Gastrocnemius medialis (tissue), 4 donors: ENCODE data around the gene PFKFB2. TPM values are rescaled to one million over a fixed set of nuclear protein-coding genes. Genes with fewer than 3 reads are reported as not detected.

ENCODE experiments used
- ATAC-seq, 2 donors: fragments of 150-250 bp; one replicate each; pipeline ENCODE4 v1.9.1; 2016
- DNase-seq, 2 donors: peaks; one replicate each; pipeline ENCODE4 v3.0.0-alpha.2; 2019
- H3K27ac ChIP-seq, 4 donors: fragments of 200-600 bp; sonication (generic); 1 replicate in 1 of 4; 2 replicates in 3 of 4; pipeline ENCODE4 v1.5.1; 2016 to 2018; ENCODE audit warnings: mild to moderate bottlenecking in 2 of 4, moderate library complexity in 1 of 4
- H3K27me3 ChIP-seq, 3 donors: fragments of 200-600 bp; sonication (generic) in 2 of 3; 1 replicate in 1 of 3; 2 replicates in 2 of 3; pipeline versions ENCODE4 v1.5.1 to v1.6.0; 2016 to 2019; ENCODE audit warnings: mild to moderate bottlenecking in 1 of 3, moderate library complexity in 1 of 3
- H3K36me3 ChIP-seq, 2 donors: fragments of 200-600 bp; sonication (generic) in 1 of 2; one replicate each; pipeline ENCODE4 v1.5.1; 2017 to 2018
- H3K4me1 ChIP-seq, 2 donors: fragments of 200-600 bp; sonication (generic) in 1 of 2; one replicate each; pipeline ENCODE4 v1.5.1; 2016 to 2017; ENCODE audit warnings: mild to moderate bottlenecking in 2 of 2
- H3K4me3 ChIP-seq, 4 donors: fragments of 200-600 bp; sonication (generic) in 3 of 4; 1 replicate in 1 of 4; 2 replicates in 3 of 4; pipeline ENCODE4 v1.5.1; 2016 to 2019; ENCODE audit warnings: mild to moderate bottlenecking in 2 of 4
- H3K9me3 ChIP-seq, 3 donors: fragments of 200-600 bp; sonication (generic) in 2 of 3; 1 replicate in 1 of 3; 2 replicates in 2 of 3; pipeline ENCODE4 v1.5.1; 2016 to 2019
- CTCF ChIP-seq, 5 experiments: fragments of 450-650 bp in 3 of 5; fragments of 200-600 bp in 2 of 5; sonication (generic) in 2 of 5; IDR thresholded peaks in 4 of 5; conservative IDR thresholded peaks in 1 of 5; 1 replicate in 4 of 5; 2 replicates in 1 of 5; pipeline ENCODE4 v1.5.1; 2016 to 2019; ENCODE audit warnings: antibody characterized with exemption in 5 of 5, mild to moderate bottlenecking in 3 of 5, moderate library complexity in 3 of 5
- POLR2A ChIP-seq, 2 donors: fragments of 450-650 bp; IDR thresholded peaks; one replicate each; pipeline ENCODE4 v1.6.1; 2017; ENCODE audit warnings: antibody characterized with exemption in 2 of 2, mild to moderate bottlenecking in 2 of 2, moderate library complexity in 2 of 2
- in situ Hi-C, 4 donors: fragments of 200-750 bp; cut with MboI; loops; one replicate each; pipeline versions ENCODE4 v1.15.0 to v1.8.0; 2017; ENCODE audit warnings: low sequenced_read_pairs in 4 of 4
- intact Hi-C: fragments of 100-400 bp; cut with DNase I; formaldehyde crosslinking; loops from one replicate; pipeline ENCODE4 v1.15.1; 2023; ENCODE audit warnings: low total_unique reads
- total RNA-seq, 4 donors: library from RNA; depleted of rRNA; stranded (reverse); fragments of >200 nt; gene quantifications; one replicate each; pipeline versions ENCODE4 v1.1.0 to v1.2.3, GENCODE V29; 2016

Gene PFKFB2
- total RNA-seq, 4 donors from 2014 or later: 35.5 to 40.3 (median 37.6) TPM

GRCh38 chr1:207115269-207115668 is 62.2 kb downstream of the PFKFB2 start:
- Histone ChIP-seq H3K4me3 (no peak overlapping the region), H3K9me3 (no peaks in the 10 kb centered on the region), H3K36me3 (no peaks in the 10 kb centered on the region), H3K4me1 (no peaks in the 10 kb centered on the region), H3K27me3 (no peaks in the 10 kb centered on the region), H3K27ac (no peak overlapping the region)
- TF ChIP-seq POLR2A (IDR thresholded peaks at IDR 0.05) (no peak), CTCF (IDR thresholded peaks at IDR 0.05 in 4 of 5, conservative IDR thresholded peaks at IDR 0.05 in 1 of 5) (no peak)
- in situ Hi-C loops (no loop called here), intact Hi-C loops (no loop called here)
- DNase-seq: no peak
- ATAC-seq: no peak

- Histone ChIP-seq H3K9me3 (peaks cover 0 to 3% (median 0%) of the 10 kb centered on the region in 3 donors), H3K4me3 (no peak overlapping the region), H3K4me1 (no peaks in the 10 kb centered on the region), H3K27ac (no peak overlapping the region), H3K27me3 (no peaks in the 10 kb centered on the region), H3K36me3 (no peaks in the 10 kb centered on the region)
- intact Hi-C loops (no loop called here), in situ Hi-C loops (no loop called here)
- ATAC-seq (no peak), DNase-seq (no peak)
- TF ChIP-seq CTCF (IDR thresholded peaks at IDR 0.05 in 4 of 5, conservative IDR thresholded peaks at IDR 0.05 in 1 of 5) (no peak), POLR2A (IDR thresholded peaks at IDR 0.05) (no peak)
Observed at GRCh38 chr1:207124389-207124788, 71.3 kb downstream of the PFKFB2 start.

GRCh38 chr1:207128336-207128921 is 75.4 kb downstream of the PFKFB2 start:
- in situ Hi-C loops (no loop called here), intact Hi-C loops (no loop called here)
- Histone ChIP-seq H3K4me3 (no peak overlapping the region), H3K9me3 (peaks cover 0 to 7% (median 0%) of the 10 kb centered on the region in 3 donors), H3K27ac (no peak overlapping the region), H3K36me3 (no peaks in the 10 kb centered on the region), H3K27me3 (no peaks in the 10 kb centered on the region), H3K4me1 (no peaks in the 10 kb centered on the region)
- ATAC-seq (no peak), DNase-seq (no peak)
- TF ChIP-seq POLR2A (IDR thresholded peaks at IDR 0.05): no peak

- H3K9me3 ChIP-seq: peaks cover 0 to 7% (median 0%) of the 10 kb centered on the region in 3 donors
- TF ChIP-seq POLR2A (IDR thresholded peaks at IDR 0.05) (no peak), CTCF (IDR thresholded peaks at IDR 0.05 in 4 of 5, conservative IDR thresholded peaks at IDR 0.05 in 1 of 5) (no peak)
- no peaks in the 10 kb centered on the region for H3K27me3 ChIP-seq
- no peak for ATAC-seq
- in situ Hi-C loops: no loop called here
- DNase-seq: no peak
- no peak overlapping the region for H3K4me3 ChIP-seq
- H3K4me1 ChIP-seq: no peaks in the 10 kb centered on the region
- intact Hi-C loops: no loop called here
- no peak overlapping the region for H3K27ac ChIP-seq
- H3K36me3 ChIP-seq: no peaks in the 10 kb centered on the region
Observed at GRCh38 chr1:207129053-207129452, 76.0 kb downstream of the PFKFB2 start.

Other genes starting within 250 kb of the PFKFB2 start
- not detected for gene IL20, start 187.7 kb upstream of the PFKFB2 start, total RNA-seq
- gene IL24, start 155.8 kb upstream of the PFKFB2 start, total RNA-seq: not detected
- gene FCMR, start 131.3 kb upstream of the PFKFB2 start, total RNA-seq: 10 to 100 TPM in 1 of 4 donors, 1 to 10 TPM in 3; 2.1 to 10.2 (median 4.7) TPM
- gene PIGR, start 106.8 kb upstream of the PFKFB2 start, total RNA-seq: 10 to 100 TPM in 1 of 4 donors, under 1 TPM in 2, not detected in 1; 0.10 to 28.4 (median 0.11) TPM
- not detected for gene FCAMR, start 82.8 kb upstream of the PFKFB2 start, total RNA-seq
- 1 to 10 TPM in 1 of 4 donors, under 1 TPM in 3; 0.46 to 1.1 (median 0.65) TPM for gene C1orf116, start 20.5 kb upstream of the PFKFB2 start, total RNA-seq
- gene YOD1, start 2.1 kb upstream of the PFKFB2 start, total RNA-seq: 1 to 10 TPM; 3.0 to 6.7 (median 6.2) TPM
- under 1 TPM in 2 of 4 donors, not detected in 2; 0.46 to 0.62 TPM for gene C4BPB, start 35.6 kb downstream of the PFKFB2 start, total RNA-seq
- gene C4BPA, start 51.0 kb downstream of the PFKFB2 start, total RNA-seq: 1 to 10 TPM in 1 of 4 donors, under 1 TPM in 1, not detected in 2; 0.81 to 2.8 TPM